Endothelial cell of umbilical vein (primary cell): ENCODE results near the gene CNTN6.

Experiments used
- EZH2 ChIP-seq: IDR thresholded peaks from 2 replicates; pipeline ENCODE4 v1.6.1; 2012; ENCODE audit warnings: borderline replicate concordance, low read depth, mild to moderate bottlenecking, moderate library complexity, low read length, inconsistent platforms; ENCODE audit not compliant: severe bottlenecking
- POLR2AphosphoS5 ChIP-seq: IDR thresholded peaks from 2 replicates; pipeline ENCODE4 v1.6.1; 2012; ENCODE audit warnings: low read depth, mild to moderate bottlenecking, control low read depth, low read length, moderate library complexity; ENCODE audit not compliant: insufficient read depth
- TF ChIP-seq, protein P1 (sequence below), 2 donors: IDR thresholded peaks; 1 replicate in 1 of 2; 2 replicates in 1 of 2; pipeline ENCODE4 v1.5.1; 2011; ENCODE audit warnings: low read length in 2 of 2, mild to moderate bottlenecking in 2 of 2, moderate library complexity in 2 of 2, control low read depth in 1 of 2, inconsistent platforms in 1 of 2, low read depth in 1 of 2; ENCODE audit not compliant: insufficient read depth in 1 of 2; ENCODE audit errors: extremely low read depth in 1 of 2
- TF ChIP-seq, protein P2 (sequence below): IDR thresholded peaks from 2 replicates; pipeline ENCODE4 v1.6.1; 2011; ENCODE audit not compliant: insufficient read depth, insufficient read length

DNA sequence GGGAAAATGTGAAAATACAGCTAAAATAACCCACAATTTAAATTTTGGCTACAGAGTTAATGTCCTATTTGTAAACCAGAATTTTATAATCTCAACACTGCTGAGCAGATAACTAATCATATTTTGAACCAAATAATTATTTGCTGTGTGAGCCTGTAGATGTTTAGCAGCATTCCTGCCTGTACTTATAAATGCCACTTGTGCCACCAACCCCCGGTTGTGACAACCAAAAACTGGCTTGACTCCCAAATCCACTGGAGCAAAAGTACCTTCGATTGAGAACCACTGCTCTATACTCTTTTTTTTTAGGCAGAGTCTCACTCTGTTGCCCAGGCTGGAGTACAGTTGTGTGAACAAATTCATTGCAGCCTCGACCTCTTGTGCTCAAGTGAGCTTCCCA is 78.5 kb downstream of the CNTN6 start:
- TF ChIP-seq, protein P1, sequence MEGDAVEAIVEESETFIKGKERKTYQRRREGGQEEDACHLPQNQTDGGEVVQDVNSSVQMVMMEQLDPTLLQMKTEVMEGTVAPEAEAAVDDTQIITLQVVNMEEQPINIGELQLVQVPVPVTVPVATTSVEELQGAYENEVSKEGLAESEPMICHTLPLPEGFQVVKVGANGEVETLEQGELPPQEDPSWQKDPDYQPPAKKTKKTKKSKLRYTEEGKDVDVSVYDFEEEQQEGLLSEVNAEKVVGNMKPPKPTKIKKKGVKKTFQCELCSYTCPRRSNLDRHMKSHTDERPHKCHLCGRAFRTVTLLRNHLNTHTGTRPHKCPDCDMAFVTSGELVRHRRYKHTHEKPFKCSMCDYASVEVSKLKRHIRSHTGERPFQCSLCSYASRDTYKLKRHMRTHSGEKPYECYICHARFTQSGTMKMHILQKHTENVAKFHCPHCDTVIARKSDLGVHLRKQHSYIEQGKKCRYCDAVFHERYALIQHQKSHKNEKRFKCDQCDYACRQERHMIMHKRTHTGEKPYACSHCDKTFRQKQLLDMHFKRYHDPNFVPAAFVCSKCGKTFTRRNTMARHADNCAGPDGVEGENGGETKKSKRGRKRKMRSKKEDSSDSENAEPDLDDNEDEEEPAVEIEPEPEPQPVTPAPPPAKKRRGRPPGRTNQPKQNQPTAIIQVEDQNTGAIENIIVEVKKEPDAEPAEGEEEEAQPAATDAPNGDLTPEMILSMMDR (IDR thresholded peaks at IDR 0.05; ENCODE audit: extremely low read depth in 1 of 2, insufficient read depth in 1 of 2, low read depth in 1 of 2, low read length in 2 of 2): no peak
- TF ChIP-seq, protein P2, sequence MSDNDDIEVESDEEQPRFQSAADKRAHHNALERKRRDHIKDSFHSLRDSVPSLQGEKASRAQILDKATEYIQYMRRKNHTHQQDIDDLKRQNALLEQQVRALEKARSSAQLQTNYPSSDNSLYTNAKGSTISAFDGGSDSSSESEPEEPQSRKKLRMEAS: no peak
- TF ChIP-seq POLR2AphosphoS5 (no peak), EZH2 (no peak)
